ENCODE results near the gene METAP1D. TPM values are rescaled to one million over a fixed set of nuclear protein-coding genes. Genes with fewer than 3 reads are reported as not detected.

The METAP1D gene
- total RNA-seq, 1 experiment from 2014 or later = 5.2 TPM

- Histone ChIP-seq H4K5ac (ENCODE audit: insufficient read length, low read depth, low read length) (no peak overlapping the region), H4K91ac (ENCODE audit: insufficient read length, low read depth, low read length) (no peak overlapping the region), H2AK5ac (ENCODE audit: insufficient read length, low read length) (no peak overlapping the region), H2BK12ac (ENCODE audit: insufficient read length, low read depth, low read length) (no peak overlapping the region), H3K56ac (ENCODE audit: insufficient read length, low read depth, low read length) (no peak overlapping the region), H2BK20ac (ENCODE audit: low read depth, low read length, poor library complexity, severe bottlenecking) (no peak overlapping the region), H3K23me2 (ENCODE audit: insufficient read length, low read depth, low read length, poor library complexity, severe bottlenecking) (no peaks in the 10 kb centered on the region), H3K23ac (ENCODE audit: insufficient read length, low read depth, low read length) (no peak overlapping the region), H3K18ac (ENCODE audit: insufficient read length, low read depth, low read length) (no peak overlapping the region), H2BK5ac (ENCODE audit: insufficient read length, low read length) (no peak overlapping the region), H3K4me2 (ENCODE audit: insufficient read depth, insufficient read length, low read length) (no peak overlapping the region), H2BK120ac (ENCODE audit: low read depth, low read length, poor library complexity, severe bottlenecking) (no peak overlapping the region), H3K9me3 (ENCODE audit: control insufficient read depth, low read depth, low read length) (no peaks in the 10 kb centered on the region), H3K27me3 (ENCODE audit: insufficient read depth, low read length) (no peaks in the 10 kb centered on the region), H3K4ac (ENCODE audit: low read depth, low read length) (no peak overlapping the region), H2AFZ (ENCODE audit: low read length) (no peak overlapping the region), H2BK15ac (ENCODE audit: low read depth, low read length) (no peak overlapping the region), H4K8ac (replicated peaks; ENCODE audit: insufficient read length, low read depth, low read length) (no peak overlapping the region), H4K20me1 (ENCODE audit: control insufficient read depth, insufficient read depth, insufficient read length) (no peaks in the 10 kb centered on the region), H3K14ac (ENCODE audit: insufficient read depth, low read length) (no peak overlapping the region), H3K4me1 (ENCODE audit: insufficient read depth, low read length) (no peaks in the 10 kb centered on the region), H3T11ph (ENCODE audit: low read length) (no peak overlapping the region), H3K79me1 (ENCODE audit: insufficient read depth, low read depth, low read length, poor library complexity, severe bottlenecking) (no peaks in the 10 kb centered on the region), H3K27ac (ENCODE audit: insufficient read length, low read depth, low read length) (no peak overlapping the region), H3K9ac (ENCODE audit: extremely low read depth, insufficient read length, low read length) (no peak overlapping the region), H3K79me2 (ENCODE audit: insufficient read depth, low read length) (no peaks in the 10 kb centered on the region)
- peaks cover 8% of the 10 kb centered on the region for H3K27me3 Mint-ChIP-seq (ENCODE audit: low read depth)
- no peak for DNase-seq
- H3K4me3 Mint-ChIP-seq = no peak overlapping the region
- no peaks in the 10 kb centered on the region for H3K4me1 Mint-ChIP-seq
- H3K27ac Mint-ChIP-seq = no peak overlapping the region
- no CpG with 5 or more reads among the region's 5 CpGs for WGBS (ENCODE audit: extremely low coverage, insufficient read length, low lambda C conversion rate)
- no peak for TF ChIP-seq CTCF (conservative IDR thresholded peaks at IDR 0.05)
- no peaks in the 10 kb centered on the region for H3K36me3 Mint-ChIP-seq (ENCODE audit: insufficient read depth in 1 of 3, low read depth in 3 of 3)
- no peaks in the 10 kb centered on the region for H3K9me3 Mint-ChIP-seq
These were observed 116.4 kb downstream of the METAP1D start for GRCh38 chr2:172116107-172116506.
